HG03565 (cell line): ENCODE measurements around the gene C10orf105.

Experiments
- ATAC-seq: cut with Tn5 transposase; IDR thresholded peaks from one replicate; pipeline ENCODE4 v1.9.1; 2021; ENCODE audit warnings: mild to moderate bottlenecking, moderate library complexity; ENCODE audit not compliant: unreplicated experiment

Gene C10orf105

GRCh38 chr10:71717056-71717455, 2.5 kb downstream of the C10orf105 start:
- no peak for ATAC-seq

GRCh38 chr10:71716426-71716825, 3.2 kb downstream of the C10orf105 start:
- ATAC-seq, result no peak

GRCh38 chr10:71715860-71716259, 3.7 kb downstream of the C10orf105 start:
- no peak for ATAC-seq

GRCh38 chr10:71715026-71715425, 4.6 kb downstream of the C10orf105 start:
- ATAC-seq, result no peak

- ATAC-seq, result no peak
Measured at GRCh38 chr10:71714592-71714991, 5.0 kb downstream of the C10orf105 start.

- no peak for ATAC-seq
Measured at GRCh38 chr10:71714031-71714410, 5.6 kb downstream of the C10orf105 start.

DNA sequence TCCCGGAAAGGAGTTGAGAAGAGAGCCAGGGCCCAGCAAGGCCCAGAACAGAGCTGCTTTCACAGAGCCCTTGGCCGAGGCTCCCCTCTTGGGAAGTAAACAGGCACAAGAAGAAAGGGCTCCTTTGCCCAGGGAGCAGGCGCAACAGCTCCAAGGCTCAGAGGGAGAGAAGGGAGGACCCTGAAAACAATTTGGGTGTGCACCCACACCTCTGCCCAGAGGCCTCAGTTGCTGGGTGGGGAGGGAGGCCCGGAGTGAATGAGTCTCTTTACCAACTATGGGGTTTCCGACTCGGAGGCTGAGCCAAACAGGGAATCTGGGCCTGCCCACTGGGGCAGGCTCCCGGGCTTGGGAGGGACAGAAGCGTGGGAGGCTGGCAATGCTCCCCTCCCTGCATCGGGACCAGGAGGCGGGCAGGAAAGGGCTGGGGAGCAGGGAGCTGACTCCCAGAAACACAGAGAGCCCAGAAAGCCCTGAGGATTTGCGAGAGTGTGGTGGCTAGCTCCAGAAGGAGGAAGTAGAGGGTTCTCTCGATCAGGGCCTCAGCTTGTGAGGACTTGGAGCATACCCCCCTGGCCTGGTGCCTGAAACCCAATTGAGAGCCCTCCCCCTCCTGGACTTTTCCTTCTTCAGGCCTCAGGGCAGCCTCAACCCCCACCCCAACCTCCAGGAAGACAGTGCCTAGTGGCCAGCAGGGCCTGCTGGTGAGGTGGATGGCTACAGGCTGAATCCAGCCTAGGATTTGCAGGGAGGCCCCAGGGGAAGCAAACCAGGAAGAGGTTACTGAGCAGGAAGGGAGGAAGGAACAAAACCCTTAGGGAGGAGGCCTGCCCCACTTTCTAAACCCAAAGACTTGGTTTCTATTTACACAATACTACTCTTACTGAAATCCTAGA, 6.2 kb downstream of the C10orf105 start:
- no peak for ATAC-seq

- no peak for ATAC-seq
Measured at GRCh38 chr10:71712572-71713134, 6.9 kb downstream of the C10orf105 start.

DNA sequence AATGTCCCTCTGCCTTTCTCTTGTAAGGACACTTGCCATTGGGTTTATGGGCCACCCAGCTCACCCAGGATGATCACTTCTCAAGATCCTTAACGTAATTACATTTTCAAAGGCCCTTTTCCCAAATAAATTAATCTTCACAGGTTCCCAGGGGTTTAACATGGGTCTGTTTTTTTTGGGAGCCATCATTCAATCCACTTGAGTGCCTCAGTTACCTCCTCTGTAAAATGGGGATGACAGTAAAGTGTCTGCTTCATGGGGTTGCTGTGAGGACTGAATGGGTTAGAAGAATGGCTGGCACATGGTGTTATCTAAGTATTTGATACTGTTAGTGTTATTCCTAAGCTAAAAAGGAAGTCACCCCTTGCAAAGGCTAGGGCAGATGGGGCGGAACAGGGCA, 7.4 kb downstream of the C10orf105 start:
- ATAC-seq, result no peak

- no peak for ATAC-seq
Measured at GRCh38 chr10:71711052-71711623, 8.4 kb downstream of the C10orf105 start.

DNA sequence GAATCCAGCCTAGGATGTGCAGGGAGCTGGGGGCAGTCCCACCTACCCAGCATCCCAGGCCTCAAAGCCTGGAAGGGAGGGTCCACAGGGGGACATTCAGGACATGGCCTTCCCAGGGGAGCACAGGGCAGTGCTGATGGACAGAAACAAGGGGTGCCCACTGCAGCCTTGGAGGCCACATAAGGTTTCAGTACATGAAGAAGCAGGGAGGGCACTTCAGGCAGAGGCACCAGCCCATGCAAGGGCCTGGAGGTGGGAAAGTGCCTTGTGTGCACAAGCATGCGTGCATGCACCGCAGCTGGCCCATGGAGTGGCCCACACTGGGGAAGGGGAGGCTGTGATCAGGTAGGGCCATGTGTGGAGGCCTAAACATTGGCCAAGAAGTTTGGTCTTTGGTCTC, 9.1 kb downstream of the C10orf105 start:
- no peak for ATAC-seq

- ATAC-seq, result no peak
Measured at GRCh38 chr10:71708897-71709882, 10.4 kb downstream of the C10orf105 start.

DNA sequence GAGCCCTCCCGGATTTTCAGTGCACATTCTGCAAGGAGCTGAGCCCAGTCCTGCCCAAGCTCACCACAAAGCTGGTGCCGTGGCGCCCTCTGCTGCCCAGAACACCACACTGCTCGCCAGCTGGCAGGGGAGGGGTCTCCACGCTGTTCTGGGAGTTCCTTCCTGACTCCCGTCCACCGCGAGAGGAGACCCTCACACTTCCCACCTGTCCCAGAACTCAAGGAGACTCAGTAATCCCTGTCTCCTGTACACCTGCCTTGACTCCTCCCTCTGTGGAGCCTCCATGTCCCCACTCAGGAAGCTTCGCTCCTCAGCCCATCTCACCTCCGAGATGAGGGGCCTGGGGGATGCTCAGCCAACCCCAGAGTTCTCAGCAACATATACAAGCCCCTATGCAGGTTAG, 11.3 kb downstream of the C10orf105 start:
- ATAC-seq, result no peak

DNA sequence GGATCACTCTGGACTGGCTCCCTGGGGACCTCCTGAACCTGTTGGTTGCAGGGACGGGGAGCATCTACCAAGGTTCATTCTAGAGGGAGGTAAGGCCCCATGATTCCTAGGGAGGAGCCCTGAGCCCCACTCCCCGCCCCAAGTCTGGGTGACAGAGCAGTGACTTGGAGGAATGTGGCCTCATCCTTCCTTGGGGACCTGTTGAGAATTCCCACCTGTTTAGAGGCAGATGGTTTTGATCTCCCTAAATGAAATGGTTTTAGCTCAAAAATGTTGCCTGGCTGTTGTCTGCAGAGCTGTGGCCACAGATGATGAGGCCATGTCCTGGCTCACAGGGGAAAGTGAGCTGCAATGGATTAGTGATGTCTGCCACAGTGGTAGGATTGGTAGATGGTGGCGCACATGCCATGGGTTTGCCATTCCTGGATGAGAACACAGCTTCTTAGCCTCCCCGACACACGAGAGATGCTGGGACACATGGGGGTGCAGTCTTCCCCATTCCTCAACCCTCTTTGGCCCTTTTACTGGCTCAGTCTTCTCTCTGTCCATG, 12.3 kb downstream of the C10orf105 start:
- no peak for ATAC-seq

- ATAC-seq, result no peak
Measured at GRCh38 chr10:71706216-71707121, 13.1 kb downstream of the C10orf105 start.

DNA sequence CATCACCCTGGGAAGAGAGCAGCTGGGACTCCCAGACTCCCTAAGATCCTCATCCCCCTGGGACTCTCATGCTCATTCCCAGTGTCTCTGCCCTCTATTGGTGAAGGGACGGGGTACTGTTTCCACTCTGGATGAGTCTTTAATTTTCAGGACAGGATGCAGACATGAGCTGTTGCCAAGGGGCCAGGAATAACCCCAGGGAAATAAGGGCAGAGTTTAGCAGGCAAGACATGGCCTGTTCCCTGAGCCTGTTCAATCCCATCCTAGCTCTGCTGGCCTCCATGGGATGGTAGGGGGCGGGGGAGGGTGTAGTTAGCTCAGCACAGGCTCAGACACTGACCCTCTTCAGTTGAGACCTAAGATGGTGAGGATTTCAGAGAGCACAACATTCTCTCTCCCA, 14.0 kb downstream of the C10orf105 start:
- no peak for ATAC-seq

GRCh38 chr10:71704816-71705215, 14.8 kb downstream of the C10orf105 start:
- no peak for ATAC-seq

GRCh38 chr10:71703577-71703976, 16.0 kb downstream of the C10orf105 start:
- no peak for ATAC-seq

- ATAC-seq, result no peak
Measured at GRCh38 chr10:71701496-71702132, 18.0 kb downstream of the C10orf105 start.
